A204.1 (cell line): ENCODE measurements around the gene ARMC7.

Experiments used
- FAIRE-seq: peaks from 2 replicates; lab custom pipeline; 2012; peaks lifted over from hg19 to GRCh38; lab: Jason Lieb, UNC

The ARMC7 gene

GRCh38 chr17:75078284-75079022 lies 31.3 kb upstream of the ARMC7 start:
- FAIRE-seq: peak; percentile 41

GRCh38 chr17:75079023-75079373 lies 30.8 kb upstream of the ARMC7 start:
- FAIRE-seq: no peak

GRCh38 chr17:75081611-75082540 lies 27.9 kb upstream of the ARMC7 start:
- no peak for FAIRE-seq

GRCh38 chr17:75082683-75083082 lies 27.1 kb upstream of the ARMC7 start:
- no peak for FAIRE-seq

- no peak for FAIRE-seq
Measured at GRCh38 chr17:75084039-75084660, 25.6 kb upstream of the ARMC7 start.

GRCh38 chr17:75086496-75087181 lies 23.1 kb upstream of the ARMC7 start:
- FAIRE-seq: no peak

GRCh38 chr17:75087182-75087557 lies 22.6 kb upstream of the ARMC7 start:
- no peak for FAIRE-seq

- FAIRE-seq: peak; percentile 76
Measured at GRCh38 chr17:75087558-75088453, 22.0 kb upstream of the ARMC7 start, which contains the start of gene SLC16A5. SLC16A5 (plus strand) TSS chr17:75087954; CDS start chr17:75093637, 5,683 bp downstream.

GRCh38 chr17:75088465-75089417 lies 21.0 kb upstream of the ARMC7 start:
- FAIRE-seq: no peak

- no peak for FAIRE-seq
Measured at GRCh38 chr17:75090871-75091854, 18.6 kb upstream of the ARMC7 start.

- no peak for FAIRE-seq
Measured at GRCh38 chr17:75091855-75092327, 17.9 kb upstream of the ARMC7 start.

- FAIRE-seq: no peak
Measured at GRCh38 chr17:75093548-75094158, 16.1 kb upstream of the ARMC7 start.

- no peak for FAIRE-seq
Measured at GRCh38 chr17:75094871-75095399, 14.8 kb upstream of the ARMC7 start.

- FAIRE-seq: no peak
Measured at GRCh38 chr17:75096082-75096625, 13.6 kb upstream of the ARMC7 start.

GRCh38 chr17:75097865-75098264 lies 11.9 kb upstream of the ARMC7 start:
- no peak for FAIRE-seq

GRCh38 chr17:75098861-75099260 lies 10.9 kb upstream of the ARMC7 start:
- FAIRE-seq: no peak

GRCh38 chr17:75099881-75100595 lies 9.7 kb upstream of the ARMC7 start:
- FAIRE-seq: no peak
